ENCODE data around the gene ANKRD39. TPM values are rescaled to one million over a fixed set of nuclear protein-coding genes. Genes with fewer than 3 reads are reported as not detected.
"Not testable (repeated sequence)": the region's sequence is repeated elsewhere in the genome, so short reads cannot be mapped to it uniquely, and the experiment has no call there.

The ANKRD39 gene
- total RNA-seq, 1 experiment from 2014 or later, result 29.4 TPM

DNA sequence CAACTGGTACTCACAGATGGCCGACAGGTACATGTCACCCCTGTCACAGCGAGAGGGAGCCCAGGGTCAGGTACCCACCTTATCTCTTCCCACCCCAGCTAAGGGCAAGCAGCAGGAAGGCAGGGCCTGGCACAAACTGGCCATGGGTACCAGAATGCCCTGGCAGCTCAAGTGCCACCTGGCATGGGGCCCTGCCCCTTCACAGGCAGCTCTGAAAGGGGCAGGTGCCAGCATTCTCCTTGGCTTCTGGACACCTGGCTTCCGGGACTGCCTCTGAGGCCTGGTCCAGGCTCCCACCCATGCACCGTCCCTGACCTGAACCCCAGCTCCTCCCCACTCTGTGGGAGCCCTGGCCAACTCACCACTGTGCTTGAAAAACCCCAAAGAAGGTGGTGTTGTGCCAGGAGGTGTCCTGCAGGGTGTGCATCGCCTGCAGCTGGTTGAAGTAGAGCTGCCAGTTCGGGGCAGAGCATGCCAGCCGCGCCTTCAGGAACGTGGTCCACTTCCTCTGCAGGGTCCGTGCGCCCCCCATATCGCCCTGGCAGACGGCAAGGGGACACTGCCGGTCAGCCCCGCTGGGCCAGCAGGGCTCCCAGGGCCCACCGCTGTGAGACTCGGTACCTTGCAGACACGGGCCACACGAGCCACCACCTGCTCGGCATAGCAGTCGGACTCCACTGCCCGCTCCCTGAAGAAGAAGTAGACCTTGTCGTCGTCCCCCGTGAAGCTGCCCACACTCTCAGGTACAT lies 6.7 kb upstream of the ANKRD39 start:
- H3K4me2 ChIP-seq (ENCODE audit: low read length), result no peak overlapping the region
- no peaks in the 10 kb centered on the region for H3F3A ChIP-seq (ENCODE audit: low read length, unreplicated experiment)
- ChIA-PET POLR2A (ENCODE audit: unreplicated experiment) (no interaction called here), CTCF (no interaction called here)
- H3K4me1 ChIP-seq (ENCODE audit: insufficient read depth, low read length), result peaks cover 12% of the 10 kb centered on the region
- no peak overlapping the region for H3K27ac ChIP-seq (ENCODE audit: low read length)
- peaks cover 35% of the 10 kb centered on the region for H3K79me2 ChIP-seq (ENCODE audit: low read length)
- no peak overlapping the region for H3K9ac ChIP-seq (ENCODE audit: low read length)
- no peak overlapping the region for H3K4me3 ChIP-seq (ENCODE audit: low read length)
- no TSS peak for BruUV-seq (replicated peaks)
- no peaks in the 10 kb centered on the region for H4K20me1 ChIP-seq (ENCODE audit: low read length)
- no peaks in the 10 kb centered on the region for H3K9me2 ChIP-seq (replicated peaks; ENCODE audit: low read length)
- H3K36me3 ChIP-seq (ENCODE audit: low read depth, low read length), result peaks cover 25% of the 10 kb centered on the region; the same call in 1 of the 2 replicates
- ATAC-seq (no peak), DNase-seq (no peak)
- no peak overlapping the region for H2AFZ ChIP-seq (ENCODE audit: low read length)
- H3K9me3 ChIP-seq (ENCODE audit: low read length), result no peaks in the 10 kb centered on the region
- no peaks in the 10 kb centered on the region for H3K27me3 ChIP-seq (ENCODE audit: low read length)
- intact Hi-C loops (cut with micrococcal nuclease), result loop anchor here (5.0 kb wide), 1 partner anchor 248 kb away; the partner anchor contains the start of gene ANKRD36
- TF ChIP-seq EZH2 (IDR thresholded peaks at IDR 0.05; ENCODE audit: low read length, unreplicated experiment) (no peak), EZH2phosphoT487 (IDR thresholded peaks at IDR 0.05; ENCODE audit: borderline replicate concordance, low read length) (no peak)
- TF ChIP-seq, protein P1, sequence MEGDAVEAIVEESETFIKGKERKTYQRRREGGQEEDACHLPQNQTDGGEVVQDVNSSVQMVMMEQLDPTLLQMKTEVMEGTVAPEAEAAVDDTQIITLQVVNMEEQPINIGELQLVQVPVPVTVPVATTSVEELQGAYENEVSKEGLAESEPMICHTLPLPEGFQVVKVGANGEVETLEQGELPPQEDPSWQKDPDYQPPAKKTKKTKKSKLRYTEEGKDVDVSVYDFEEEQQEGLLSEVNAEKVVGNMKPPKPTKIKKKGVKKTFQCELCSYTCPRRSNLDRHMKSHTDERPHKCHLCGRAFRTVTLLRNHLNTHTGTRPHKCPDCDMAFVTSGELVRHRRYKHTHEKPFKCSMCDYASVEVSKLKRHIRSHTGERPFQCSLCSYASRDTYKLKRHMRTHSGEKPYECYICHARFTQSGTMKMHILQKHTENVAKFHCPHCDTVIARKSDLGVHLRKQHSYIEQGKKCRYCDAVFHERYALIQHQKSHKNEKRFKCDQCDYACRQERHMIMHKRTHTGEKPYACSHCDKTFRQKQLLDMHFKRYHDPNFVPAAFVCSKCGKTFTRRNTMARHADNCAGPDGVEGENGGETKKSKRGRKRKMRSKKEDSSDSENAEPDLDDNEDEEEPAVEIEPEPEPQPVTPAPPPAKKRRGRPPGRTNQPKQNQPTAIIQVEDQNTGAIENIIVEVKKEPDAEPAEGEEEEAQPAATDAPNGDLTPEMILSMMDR (conservative IDR thresholded peaks at IDR 0.05; ENCODE audit: low read depth, low read length), result no peak

DNA sequence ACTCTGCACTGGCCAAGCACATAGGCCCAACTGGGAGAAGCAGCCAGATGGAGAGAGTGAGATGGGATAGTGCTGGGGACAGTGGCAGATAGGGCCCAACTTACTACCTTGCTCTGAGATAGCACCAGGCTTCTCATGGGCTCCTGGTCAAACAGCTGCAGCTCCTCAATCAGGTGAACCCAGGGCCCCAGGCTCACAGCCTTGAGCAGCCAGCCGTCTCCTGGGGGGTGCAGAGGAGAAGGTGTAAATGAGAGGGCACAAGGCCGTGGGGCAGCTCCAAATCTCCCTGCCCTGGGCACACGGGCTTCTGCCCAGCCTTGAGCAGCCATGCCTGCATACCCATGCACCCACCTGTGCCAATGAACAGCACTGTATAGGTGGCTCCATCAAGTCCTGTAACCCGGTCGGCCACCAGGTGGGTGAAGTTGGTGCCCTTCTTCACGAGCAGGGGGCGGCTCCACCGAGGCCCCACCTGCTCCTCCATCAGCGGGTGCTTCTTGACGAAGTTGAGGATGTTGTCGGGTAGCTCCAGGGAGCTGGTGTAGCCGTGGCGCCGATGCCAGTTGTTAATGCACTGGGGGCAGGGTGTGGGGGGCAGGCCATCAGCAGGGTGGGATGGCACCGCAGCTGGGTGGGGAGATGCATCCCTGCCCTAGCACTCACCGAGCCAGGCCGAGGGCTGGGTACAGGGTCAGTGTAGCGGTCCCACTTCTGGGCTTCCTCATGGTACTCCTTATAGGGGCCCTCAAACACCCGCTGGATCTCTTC lies 5.9 kb upstream of the ANKRD39 start:
- H3K4me1 ChIP-seq (ENCODE audit: insufficient read depth, low read length), result peaks cover 12% of the 10 kb centered on the region
- no TSS peak for BruUV-seq (replicated peaks)
- no peak overlapping the region for H2AFZ ChIP-seq (ENCODE audit: low read length)
- H3K79me2 ChIP-seq (ENCODE audit: low read length), result peaks cover 31% of the 10 kb centered on the region
- no peak for DNase-seq
- no peak for ATAC-seq
- H3K27ac ChIP-seq (ENCODE audit: low read length), result no peak overlapping the region
- no peaks in the 10 kb centered on the region for H4K20me1 ChIP-seq (ENCODE audit: low read length)
- ChIA-PET CTCF (no interaction called here), POLR2A (ENCODE audit: unreplicated experiment) (no interaction called here)
- H3K9ac ChIP-seq (ENCODE audit: low read length), result no peak overlapping the region
- no peaks in the 10 kb centered on the region for H3F3A ChIP-seq (ENCODE audit: low read length, unreplicated experiment)
- H3K4me3 ChIP-seq (ENCODE audit: low read length), result no peak overlapping the region
- no peaks in the 10 kb centered on the region for H3K9me2 ChIP-seq (replicated peaks; ENCODE audit: low read length)
- intact Hi-C loops (cut with micrococcal nuclease), result no loop called here
- TF ChIP-seq, protein P1 (conservative IDR thresholded peaks at IDR 0.05; ENCODE audit: low read depth, low read length), result no peak
- TF ChIP-seq EZH2 (IDR thresholded peaks at IDR 0.05; ENCODE audit: low read length, unreplicated experiment) (no peak), EZH2phosphoT487 (IDR thresholded peaks at IDR 0.05; ENCODE audit: borderline replicate concordance, low read length) (no peak)
- H3K36me3 ChIP-seq (ENCODE audit: low read depth, low read length), result peaks cover 25% of the 10 kb centered on the region; the same call in 1 of the 2 replicates
- H3K27me3 ChIP-seq (ENCODE audit: low read length), result no peaks in the 10 kb centered on the region
- H3K9me3 ChIP-seq (ENCODE audit: low read length), result no peaks in the 10 kb centered on the region
- H3K4me2 ChIP-seq (ENCODE audit: low read length), result no peak overlapping the region

DNA sequence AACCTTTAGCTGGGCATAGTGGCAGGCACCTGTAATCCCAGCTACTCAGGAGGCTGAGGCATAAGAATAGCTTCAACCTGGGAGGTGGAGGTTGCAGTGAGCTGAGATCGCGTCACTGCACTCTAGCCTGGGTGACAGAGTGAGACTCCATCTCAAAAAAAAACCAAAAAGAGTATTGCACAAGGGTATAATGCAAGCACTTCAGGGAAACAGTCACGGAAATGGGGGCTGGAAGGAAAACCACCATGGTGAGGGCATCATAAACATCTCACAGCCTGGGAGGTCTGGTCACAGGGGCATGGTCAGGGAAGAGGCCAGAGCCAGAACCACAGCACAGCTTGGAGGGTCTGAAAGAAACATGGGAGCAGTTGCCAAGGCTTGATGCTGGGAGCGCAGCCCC lies 5.2 kb upstream of the ANKRD39 start:
- H3K4me2 ChIP-seq (ENCODE audit: low read length); ATAC-seq; BruUV-seq (replicated peaks); H3K9me3 ChIP-seq (ENCODE audit: low read length); H3K27ac ChIP-seq (ENCODE audit: low read length); intact Hi-C loops (cut with micrococcal nuclease); CTCF ChIA-PET; H3K4me3 ChIP-seq (ENCODE audit: low read length); DNase-seq; H2AFZ ChIP-seq (ENCODE audit: low read length); H3K27me3 ChIP-seq (ENCODE audit: low read length); H3K9me2 ChIP-seq (replicated peaks; ENCODE audit: low read length); H4K20me1 ChIP-seq (ENCODE audit: low read length); H3F3A ChIP-seq (ENCODE audit: low read length, unreplicated experiment); H3K9ac ChIP-seq (ENCODE audit: low read length); POLR2A ChIA-PET (ENCODE audit: unreplicated experiment); H3K4me1 ChIP-seq (ENCODE audit: insufficient read depth, low read length): not testable (repeated sequence)
- Histone ChIP-seq H3K36me3 (ENCODE audit: low read depth, low read length) (peaks cover 25% of the 10 kb centered on the region; the same call in 1 of the 2 replicates), H3K79me2 (ENCODE audit: low read length) (peaks cover 24% of the 10 kb centered on the region)

Data from PC-3 (cell line).